Measurements from ENCODE around the gene ACAN. TPM values are rescaled to one million over a fixed set of nuclear protein-coding genes. Genes with fewer than 3 reads are reported as not detected.
"Not testable (repeated sequence)": the region's sequence is repeated elsewhere in the genome, so short reads cannot be mapped to it uniquely, and the experiment has no call there.

ACAN gene
- total RNA-seq, 1 donor from 2014 or later, result 0.03 TPM

DNA sequence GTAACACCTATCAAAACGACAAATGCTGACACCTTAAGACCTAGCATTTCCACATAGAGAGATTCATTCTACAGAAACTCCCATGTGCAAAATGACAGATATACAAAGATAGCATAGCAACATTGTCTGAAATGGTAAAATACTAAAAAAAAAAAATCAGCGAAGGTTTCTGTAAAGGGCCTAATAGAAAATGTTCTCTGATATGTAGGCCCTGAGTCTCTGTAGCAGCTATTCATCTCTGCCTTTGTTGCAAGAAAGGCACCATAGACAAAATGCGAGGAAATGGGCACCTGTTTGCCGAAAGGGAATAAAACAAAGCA is 110.6 kb downstream of the ACAN start:
- peak overlapping the region; percentile 70 for H3K27ac Mint-ChIP-seq (ENCODE audit: unreplicated experiment)
- H3K9me3 Mint-ChIP-seq (ENCODE audit: unreplicated experiment), result no peaks in the 10 kb centered on the region

DNA sequence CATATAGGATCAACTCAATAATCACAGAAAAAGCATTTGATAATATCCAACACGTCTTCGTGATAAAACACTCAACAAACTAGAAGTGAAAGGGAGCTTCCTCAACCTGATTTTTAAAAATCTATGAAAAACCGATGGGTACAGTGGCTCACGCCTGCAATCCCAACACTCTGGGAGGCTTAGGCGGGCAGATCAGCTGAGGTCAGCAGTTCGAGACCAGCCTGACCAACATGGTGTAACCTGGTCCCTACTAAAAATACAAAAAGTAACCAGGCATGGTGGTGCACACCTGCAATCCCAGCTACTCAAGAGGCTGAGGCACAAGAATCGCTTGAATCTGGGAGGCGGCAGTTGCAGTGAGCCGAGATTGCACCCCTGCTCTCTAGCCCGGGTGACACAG is 112.1 kb downstream of the ACAN start:
- DNase-seq (ENCODE audit: low spot score), result no peak
- H3K36me3 Mint-ChIP-seq (ENCODE audit: low read depth, unreplicated experiment), result peaks cover 6% of the 10 kb centered on the region
- peaks cover 2% of the 10 kb centered on the region for H3K27me3 Mint-ChIP-seq (ENCODE audit: unreplicated experiment)
- no peak overlapping the region for H3K4me3 Mint-ChIP-seq (ENCODE audit: unreplicated experiment)
- H3K9me3 Mint-ChIP-seq (ENCODE audit: unreplicated experiment), result no peaks in the 10 kb centered on the region
- H3K27ac Mint-ChIP-seq (ENCODE audit: unreplicated experiment), result no peak overlapping the region
- TF ChIP-seq, protein P1, sequence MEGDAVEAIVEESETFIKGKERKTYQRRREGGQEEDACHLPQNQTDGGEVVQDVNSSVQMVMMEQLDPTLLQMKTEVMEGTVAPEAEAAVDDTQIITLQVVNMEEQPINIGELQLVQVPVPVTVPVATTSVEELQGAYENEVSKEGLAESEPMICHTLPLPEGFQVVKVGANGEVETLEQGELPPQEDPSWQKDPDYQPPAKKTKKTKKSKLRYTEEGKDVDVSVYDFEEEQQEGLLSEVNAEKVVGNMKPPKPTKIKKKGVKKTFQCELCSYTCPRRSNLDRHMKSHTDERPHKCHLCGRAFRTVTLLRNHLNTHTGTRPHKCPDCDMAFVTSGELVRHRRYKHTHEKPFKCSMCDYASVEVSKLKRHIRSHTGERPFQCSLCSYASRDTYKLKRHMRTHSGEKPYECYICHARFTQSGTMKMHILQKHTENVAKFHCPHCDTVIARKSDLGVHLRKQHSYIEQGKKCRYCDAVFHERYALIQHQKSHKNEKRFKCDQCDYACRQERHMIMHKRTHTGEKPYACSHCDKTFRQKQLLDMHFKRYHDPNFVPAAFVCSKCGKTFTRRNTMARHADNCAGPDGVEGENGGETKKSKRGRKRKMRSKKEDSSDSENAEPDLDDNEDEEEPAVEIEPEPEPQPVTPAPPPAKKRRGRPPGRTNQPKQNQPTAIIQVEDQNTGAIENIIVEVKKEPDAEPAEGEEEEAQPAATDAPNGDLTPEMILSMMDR (IDR thresholded peaks at IDR 0.05; ENCODE audit: unreplicated experiment), result no peak
- H3K4me1 Mint-ChIP-seq (ENCODE audit: unreplicated experiment), result peaks cover 11% of the 10 kb centered on the region

More for the DNA sequence above, 110.6 kb downstream of the ACAN start:
- peaks cover 12% of the 10 kb centered on the region for H3K36me3 Mint-ChIP-seq (ENCODE audit: low read depth, unreplicated experiment)
- TF ChIP-seq, protein P1 (IDR thresholded peaks at IDR 0.05; ENCODE audit: unreplicated experiment), result no peak
- no peak for DNase-seq (ENCODE audit: low spot score)
- H3K4me3 Mint-ChIP-seq (ENCODE audit: unreplicated experiment), result peak overlapping the region; percentile 94
- H3K27me3 Mint-ChIP-seq (ENCODE audit: unreplicated experiment), result peaks cover 5% of the 10 kb centered on the region
- peaks cover 14% of the 10 kb centered on the region for H3K4me1 Mint-ChIP-seq (ENCODE audit: unreplicated experiment)

DNA sequence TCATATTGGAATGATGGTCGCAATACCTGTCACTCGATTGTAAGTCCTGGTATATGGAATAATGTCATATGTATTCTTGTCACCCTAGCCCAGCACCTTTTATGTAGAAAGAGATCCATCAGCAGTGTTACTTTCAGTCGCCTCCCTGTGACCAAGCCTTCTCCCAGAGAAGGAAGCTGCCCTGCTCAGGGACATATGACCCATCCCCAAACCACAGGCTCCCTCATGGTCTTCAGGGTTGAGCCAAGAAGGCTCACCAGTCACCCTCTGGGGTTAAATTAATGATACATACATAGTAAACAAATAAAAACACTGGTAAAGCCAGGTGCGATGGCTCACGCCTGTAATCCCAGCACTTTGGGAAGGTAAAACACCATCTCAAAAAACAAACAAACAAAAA is 114.5 kb downstream of the ACAN start:
- DNase-seq (ENCODE audit: low spot score), result no peak
- Mint-ChIP-seq H3K27ac (ENCODE audit: unreplicated experiment) (no peak overlapping the region), H3K9me3 (ENCODE audit: unreplicated experiment) (no peaks in the 10 kb centered on the region), H3K36me3 (ENCODE audit: low read depth, unreplicated experiment) (no peaks in the 10 kb centered on the region), H3K4me1 (ENCODE audit: unreplicated experiment) (no peaks in the 10 kb centered on the region), H3K4me3 (ENCODE audit: unreplicated experiment) (no peak overlapping the region), H3K27me3 (ENCODE audit: unreplicated experiment) (no peaks in the 10 kb centered on the region)
- TF ChIP-seq, protein P1 (IDR thresholded peaks at IDR 0.05; ENCODE audit: unreplicated experiment), result no peak

DNA sequence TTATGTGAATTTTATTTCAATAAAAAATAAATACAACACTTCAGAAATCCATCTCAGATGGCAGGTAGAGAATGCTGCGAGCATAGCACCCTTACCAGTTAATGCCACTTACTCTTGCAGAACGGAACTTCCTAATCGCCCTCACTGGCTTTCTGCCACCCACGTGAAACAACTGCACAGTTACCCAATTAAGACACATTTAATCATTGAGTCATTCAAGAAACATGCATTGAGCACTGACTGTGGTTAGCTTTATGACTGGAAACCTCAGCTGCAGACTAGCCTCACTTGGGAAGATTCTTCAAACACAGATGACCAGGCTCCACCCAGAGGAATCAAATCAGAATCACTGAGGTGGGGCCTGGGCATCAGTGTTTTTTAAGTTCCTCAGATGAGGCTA is 115.5 kb downstream of the ACAN start:
- Mint-ChIP-seq H3K27me3 (ENCODE audit: unreplicated experiment) (no peaks in the 10 kb centered on the region), H3K27ac (ENCODE audit: unreplicated experiment) (no peak overlapping the region), H3K36me3 (ENCODE audit: low read depth, unreplicated experiment) (no peaks in the 10 kb centered on the region), H3K4me1 (ENCODE audit: unreplicated experiment) (no peaks in the 10 kb centered on the region), H3K9me3 (ENCODE audit: unreplicated experiment) (no peaks in the 10 kb centered on the region), H3K4me3 (ENCODE audit: unreplicated experiment) (no peak overlapping the region)
- TF ChIP-seq, protein P1 (IDR thresholded peaks at IDR 0.05; ENCODE audit: unreplicated experiment), result no peak
- DNase-seq (ENCODE audit: low spot score), result no peak

DNA sequence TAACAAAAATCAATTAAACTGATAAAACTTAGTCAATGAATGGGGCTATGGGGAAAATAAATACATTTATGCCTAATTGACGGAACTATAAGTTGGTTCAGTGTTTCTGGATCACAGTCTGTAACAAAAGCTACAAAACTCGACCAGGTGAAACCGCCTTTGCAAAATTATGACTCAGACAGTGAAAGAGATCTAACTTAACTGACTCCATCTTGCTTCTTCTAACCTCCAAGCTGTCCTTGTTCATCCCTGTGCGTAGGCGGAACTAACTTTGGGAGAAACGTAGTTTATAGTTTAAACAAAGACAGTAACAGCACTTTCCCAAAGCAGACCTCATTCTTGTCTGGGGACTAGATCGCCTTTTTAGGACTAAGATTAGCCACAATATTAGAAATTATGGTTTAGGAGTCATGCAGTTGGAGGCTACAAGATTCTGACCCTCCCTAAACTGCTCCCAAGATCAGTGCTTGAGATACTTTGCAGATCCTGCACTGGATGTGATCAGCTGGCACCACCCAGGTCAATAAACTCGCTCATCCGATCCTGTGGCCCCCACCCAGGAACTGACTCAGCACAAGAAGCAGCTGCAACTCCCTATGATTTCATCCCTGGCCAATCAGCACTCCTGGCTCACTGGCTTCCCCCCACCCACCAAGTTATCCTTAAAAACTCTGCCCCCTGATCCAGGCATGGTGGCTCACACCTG is 117.1 kb downstream of the ACAN start:
- no peaks in the 10 kb centered on the region for H3K9me3 Mint-ChIP-seq (ENCODE audit: unreplicated experiment)
- TF ChIP-seq, protein P1 (IDR thresholded peaks at IDR 0.05; ENCODE audit: unreplicated experiment), result no peak
- H3K27ac Mint-ChIP-seq (ENCODE audit: unreplicated experiment), result no peak overlapping the region

DNA sequence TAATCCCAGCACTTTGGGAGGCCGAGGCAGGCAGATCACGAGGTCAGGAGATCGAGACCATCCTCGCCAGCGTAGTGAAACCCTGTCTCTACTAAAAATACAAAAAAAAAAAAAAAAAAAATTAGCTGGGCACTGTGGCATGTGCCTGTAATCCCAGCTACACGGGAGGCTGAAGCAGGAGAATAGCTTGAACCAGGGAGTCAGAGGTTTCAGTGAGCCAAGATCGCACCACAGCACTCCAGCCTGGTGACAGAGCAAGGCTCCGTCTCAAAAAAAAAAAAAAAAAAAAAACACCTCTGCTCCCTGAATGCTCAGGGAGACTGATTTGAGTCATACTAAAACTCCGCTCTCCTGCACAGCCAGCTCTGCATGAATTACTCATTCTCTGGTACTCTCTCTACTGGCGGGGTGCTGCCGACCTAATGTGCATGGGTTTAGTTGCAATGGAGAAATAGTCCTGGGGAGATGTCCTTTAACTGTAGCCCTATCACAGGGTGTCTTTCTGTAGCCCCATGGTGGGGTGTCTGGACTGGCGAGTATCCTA is 117.7 kb downstream of the ACAN start:
- H3K27me3 Mint-ChIP-seq (ENCODE audit: unreplicated experiment); H3K4me1 Mint-ChIP-seq (ENCODE audit: unreplicated experiment); DNase-seq (ENCODE audit: low spot score); H3K27ac Mint-ChIP-seq (ENCODE audit: unreplicated experiment); H3K9me3 Mint-ChIP-seq (ENCODE audit: unreplicated experiment); H3K36me3 Mint-ChIP-seq (ENCODE audit: low read depth, unreplicated experiment); H3K4me3 Mint-ChIP-seq (ENCODE audit: unreplicated experiment): not testable (repeated sequence)

More for the DNA sequence above, 117.1 kb downstream of the ACAN start:
- Mint-ChIP-seq H3K4me3 (ENCODE audit: unreplicated experiment) (no peak overlapping the region), H3K36me3 (ENCODE audit: low read depth, unreplicated experiment) (no peaks in the 10 kb centered on the region), H3K27me3 (ENCODE audit: unreplicated experiment) (no peaks in the 10 kb centered on the region), H3K4me1 (ENCODE audit: unreplicated experiment) (no peaks in the 10 kb centered on the region)
- DNase-seq (ENCODE audit: low spot score), result no peak

Data from endothelial cell (in vitro differentiated cells).